HepG2 (cell line): Measurements from ENCODE around the gene NEAT1. TPM values are rescaled to one million over a fixed set of nuclear protein-coding genes. Genes with fewer than 3 reads are reported as not detected.

Experiments used
- FOXK1 ChIP-seq: sonication (generic); formaldehyde crosslinking; IDR thresholded peaks from 2 replicates; pipeline ENCODE4 v1.4.0; 2020; ENCODE audit warnings: low read depth, missing genetic modification reagents, borderline replicate concordance
- MED13 ChIP-seq: sonication (generic); formaldehyde crosslinking; IDR thresholded peaks from 2 replicates; pipeline ENCODE4 v1.5.0; 2020; ENCODE audit warnings: missing genetic modification reagents
- NFE2 ChIP-seq: sonication (generic); formaldehyde crosslinking; IDR thresholded peaks from 2 replicates; pipeline ENCODE4 v1.4.0; 2020; ENCODE audit warnings: missing genetic modification reagents
- NPAS2 ChIP-seq: sonication (generic); formaldehyde crosslinking; IDR thresholded peaks from 2 replicates; pipeline ENCODE4 v1.8.0; 2022; ENCODE audit warnings: mild to moderate bottlenecking, missing genetic modification reagents, borderline replicate concordance
- SUZ12 ChIP-seq: fragments of 150-350 bp; IDR thresholded peaks from 2 replicates; pipeline ENCODE4 v1.6.1; 2014; ENCODE audit warnings: low read depth, low read length
- THAP11 ChIP-seq: IDR thresholded peaks from 2 replicates; pipeline ENCODE4 v1.6.1; 2016; ENCODE audit warnings: missing biosample characterization, missing genetic modification reagents
- THAP9 ChIP-seq: sonication (generic); formaldehyde crosslinking; IDR thresholded peaks from 2 replicates; pipeline ENCODE4; 2020; ENCODE audit warnings: missing genetic modification reagents, mild to moderate bottlenecking, borderline replicate concordance
- ZNF121 ChIP-seq: sonication (generic); formaldehyde crosslinking; IDR thresholded peaks from 2 replicates; pipeline ENCODE4 v1.5.0; 2020; ENCODE audit warnings: mild to moderate bottlenecking, missing genetic modification reagents
- ZNF318 ChIP-seq: sonication (generic); formaldehyde crosslinking; IDR thresholded peaks from 2 replicates; pipeline ENCODE4 v1.4.0; 2020; ENCODE audit warnings: mild to moderate bottlenecking, missing genetic modification reagents
- ZNF468 ChIP-seq: sonication (generic); formaldehyde crosslinking; IDR thresholded peaks from 2 replicates; pipeline ENCODE4 v1.8.0; 2022; ENCODE audit warnings: mild to moderate bottlenecking, moderate library complexity, missing genetic modification reagents
- ZNF574 ChIP-seq: sonication (generic); formaldehyde crosslinking; IDR thresholded peaks from 2 replicates; pipeline ENCODE4 v1.4.0; 2020; ENCODE audit warnings: missing genetic modification reagents
- ZNF710 ChIP-seq: sonication (generic); formaldehyde crosslinking; IDR thresholded peaks from 2 replicates; pipeline ENCODE4 v1.5.0; 2020; ENCODE audit warnings: mild to moderate bottlenecking, missing genetic modification reagents, borderline replicate concordance
- polyA plus RNA-seq, 8 experiments: library from polyadenylated mRNA; depleted of rRNA in 3 of 8; stranded (reverse) in 7 of 8; unstranded in 1 of 8; fragments of >200 nt; fragmentation: Illumina TruSeq in 4 of 8; extraction: Trizol in 4 of 8; gene quantifications; 2 replicates each; pipeline versions ENCODE4 v1.2.1 to v1.2.3, GENCODE V29; 2011 to 2016; ENCODE audit warnings: low read depth in 4 of 8, missing spikeins in 1 of 8, mixed read lengths in 1 of 8; ENCODE audit not compliant: insufficient read depth in 1 of 8
- total RNA-seq, 5 experiments: library from RNA; depleted of rRNA; stranded (reverse); fragments of >200 nt; fragmentation: Illumina TruSeq; extraction: Trizol; gene quantifications; 2 replicates each; pipeline ENCODE4 v1.2.3, GENCODE V29; 2016; ENCODE audit warnings: low read depth in 1 of 5

The NEAT1 gene
- total and polyA plus RNA-seq, 2 of the 13 experiments (the other 11 are each of a cell fraction or from before 2014, with no cell fraction given), result 20.5 to 41.2 TPM

- TF ChIP-seq THAP9 (CRISPR knock-in tag) (no peak), NPAS2 (CRISPR knock-in tag) (no peak), ZNF468 (no peak), SUZ12 (no peak), ZNF710 (CRISPR knock-in tag) (no peak), ZNF318 (CRISPR knock-in tag) (no peak), MED13 (no peak), FOXK1 (CRISPR knock-in tag) (no peak), NFE2 (CRISPR knock-in tag) (no peak), THAP11 (CRISPR knock-in tag) (no peak), ZNF574 (CRISPR knock-in tag) (no peak), ZNF121 (CRISPR knock-in tag) (peak; percentile 10; the same call in 1 of the 2 replicates)
Observed at GRCh38 chr11:65489706-65490320, 67.2 kb downstream of the NEAT1 start (continued).
